Panc1 (cell line): ENCODE data around the gene KLHL12. TPM values are rescaled to one million over a fixed set of nuclear protein-coding genes. Genes with fewer than 3 reads are reported as not detected.
"Not testable (repeated sequence)": the region's sequence is repeated elsewhere in the genome, so short reads cannot be mapped to it uniquely, and the experiment has no call there.

Experiments
- ATAC-seq: fragments of 200-7000 bp; cut with Tn5 transposase; 2 replicates; pipeline ENCODE4 v1.9.1; 2020; ENCODE audit warnings: mild to moderate bottlenecking, moderate library complexity
- BruUV-seq: library from RNA; stranded (reverse); fragments of 400-500 nt; replicated peaks from 2 replicates; lab custom pipeline; 2021; lab: Mats Ljungman, UMichigan
- CTCF ChIA-PET: fragments of 300-600 bp; sonication (Branson Sonifier 250); formaldehyde crosslinking; loops from one replicate; lab custom pipeline; 2022; ENCODE audit warnings: antibody characterized with exemption; lab: Charles Lee
- POLR2A ChIA-PET: fragments of 300-600 bp; sonication (Branson Sonifier 250); formaldehyde crosslinking; loops from one replicate; lab custom pipeline; 2022; ENCODE audit warnings: antibody characterized with exemption; lab: Charles Lee
- DNase-seq: peaks from one replicate; pipeline ENCODE4 v3.0.0-alpha.2; 2010; ENCODE audit warnings: low read depth, low spot score
- H3K27ac ChIP-seq: 2 replicates; pipeline ENCODE4 v1.5.1; 2011; ENCODE audit warnings: mild to moderate bottlenecking, low read length, inconsistent platforms
- H3K27me3 ChIP-seq: fragments of 200-500 bp; sonication (Bioruptor generic); 2 replicates; pipeline ENCODE4 v1.6.0; 2014; ENCODE audit warnings: low read length, inconsistent platforms; ENCODE audit not compliant: control insufficient read depth, insufficient read depth
- H3K36me3 ChIP-seq: fragments of 200-500 bp; sonication (Bioruptor generic); 2 replicates; pipeline ENCODE4 v1.5.1; 2014; ENCODE audit warnings: inconsistent platforms, mild to moderate bottlenecking, low read length, moderate library complexity; ENCODE audit not compliant: control insufficient read depth, insufficient read depth
- H3K4me1 ChIP-seq: 2 replicates; pipeline ENCODE4 v1.5.1; 2011; ENCODE audit warnings: inconsistent platforms, mild to moderate bottlenecking, low read length, moderate library complexity; ENCODE audit not compliant: control insufficient read depth, insufficient read depth
- H3K4me3 ChIP-seq, 2 experiments: 2 replicates each; pipeline ENCODE4 v1.5.1; 2011 to 2012; ENCODE audit warnings: low read depth in 2 of 2, low read length in 2 of 2, mild to moderate bottlenecking in 2 of 2, inconsistent platforms in 1 of 2, moderate library complexity in 1 of 2
- H3K9me3 ChIP-seq: fragments of 200-500 bp; sonication (Bioruptor generic); 2 replicates; pipeline ENCODE4 v1.5.1; 2014; ENCODE audit warnings: low read depth, mild to moderate bottlenecking, inconsistent platforms, low read length, moderate library complexity; ENCODE audit not compliant: control insufficient read depth, insufficient read depth
- CTCF ChIP-seq: fragments of 450-650 bp; IDR thresholded peaks from 2 replicates; pipeline ENCODE4 v1.5.1; 2017; ENCODE audit warnings: mild to moderate bottlenecking
- POLR2AphosphoS5 ChIP-seq: IDR thresholded peaks from 2 replicates; pipeline ENCODE4 v1.6.1; 2012; ENCODE audit warnings: mild to moderate bottlenecking, low read depth, low read length, moderate library complexity
- REST ChIP-seq, 2 experiments: IDR thresholded peaks; 2 replicates each; pipeline ENCODE4 v1.6.1; 2011 to 2012; ENCODE audit warnings: low read depth in 2 of 2, control low read depth in 1 of 2, low read length in 1 of 2, mild to moderate bottlenecking in 1 of 2, moderate library complexity in 1 of 2; ENCODE audit not compliant: insufficient read depth in 1 of 2
- SIN3A ChIP-seq: IDR thresholded peaks from 2 replicates; pipeline ENCODE4 v1.6.1; 2012; ENCODE audit warnings: low read depth, mild to moderate bottlenecking, low read length, moderate library complexity, borderline replicate concordance; ENCODE audit not compliant: insufficient read depth
- TCF7L2 ChIP-seq: IDR thresholded peaks from 2 replicates; pipeline ENCODE4 v1.6.1; 2011; ENCODE audit warnings: mild to moderate bottlenecking, low read depth, low read length, inconsistent platforms
- in situ Hi-C: cut with HindIII; loops from 2 replicates; pipeline ENCODE4 v1.10.0; 2016; ENCODE audit warnings: low sequenced_read_pairs, low pct_unique_long_range_greater_than_20kb
- intact Hi-C: fragments of 100-400 bp; cut with micrococcal nuclease; formaldehyde crosslinking; loops from one replicate; pipeline ENCODE4 v1.10.0; 2022; ENCODE audit not compliant: unreplicated experiment
- total RNA-seq: library from RNA; stranded (reverse); gene quantifications from one replicate; pipeline ENCODE4 v1.2.1, GENCODE V29; 2021; ENCODE audit not compliant: unreplicated experiment

The KLHL12 gene
- total RNA-seq, 1 experiment from 2014 or later, result 37.8 TPM

DNA sequence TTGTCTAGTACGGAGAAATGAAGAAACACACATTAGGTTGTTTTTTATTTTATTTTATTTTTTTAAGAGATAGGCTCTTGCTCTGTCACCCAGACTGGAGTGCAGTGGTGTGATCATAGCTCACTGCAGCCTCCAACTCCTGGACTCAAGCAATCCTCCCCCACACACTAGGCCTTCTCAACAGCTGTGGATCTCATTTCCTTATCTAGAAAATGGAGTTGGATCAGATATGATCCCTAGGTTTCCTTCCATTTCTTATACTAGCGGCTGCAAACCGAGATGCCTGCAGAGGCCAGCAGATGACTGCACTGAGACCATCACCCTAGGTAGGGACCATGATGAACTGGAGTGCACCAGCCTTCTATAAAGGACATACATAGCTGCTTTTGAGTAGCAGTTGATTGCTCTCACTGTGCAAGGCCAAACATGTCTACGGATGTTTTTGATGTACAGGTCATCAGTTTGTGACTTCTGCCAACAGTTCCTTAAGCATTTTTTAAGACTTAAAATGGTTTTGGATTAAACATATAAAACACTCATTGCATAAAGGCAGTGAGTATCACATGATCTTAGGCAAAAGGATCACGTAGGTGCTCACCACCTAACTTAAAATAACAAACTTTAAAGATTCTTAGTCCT lies 11.4 kb upstream of the KLHL12 start:
- Histone ChIP-seq H3K27me3 (no peaks in the 10 kb centered on the region; the same call in 1 of the 2 replicates), H3K9me3 (no peaks in the 10 kb centered on the region), H3K4me3 (no peak overlapping the region), H3K27ac (no peak overlapping the region), H3K4me1 (no peaks in the 10 kb centered on the region), H3K36me3 (peaks cover 14% of the 10 kb centered on the region)
- DNase-seq (no peak), ATAC-seq (no peak; the same call in 1 of the 2 replicates)
- ChIA-PET POLR2A (no interaction called here), CTCF (no interaction called here)
- intact Hi-C loops (no loop called here), in situ Hi-C loops (no loop called here)
- BruUV-seq, result no TSS peak
- TF ChIP-seq REST (IDR thresholded peaks at IDR 0.05; ENCODE audit: insufficient read depth in 1 of 2, low read depth in 2 of 2, low read length in 1 of 2), result no peak
- no peak for TF ChIP-seq POLR2AphosphoS5
- TF ChIP-seq CTCF, result no peak
- TF ChIP-seq TCF7L2, result no peak

GRCh38 chr1:202936409-202936808 lies 9.4 kb upstream of the KLHL12 start:
- POLR2A ChIA-PET, H3K36me3 ChIP-seq, in situ Hi-C loops, BruUV-seq, H3K27me3 ChIP-seq, H3K27ac ChIP-seq, CTCF ChIA-PET, DNase-seq, H3K4me3 ChIP-seq, intact Hi-C loops, H3K9me3 ChIP-seq, ATAC-seq, H3K4me1 ChIP-seq: not testable (repeated sequence)

- Histone ChIP-seq H3K9me3 (no peaks in the 10 kb centered on the region), H3K36me3 (no peaks in the 10 kb centered on the region), H3K27ac (no peak overlapping the region), H3K27me3 (no peaks in the 10 kb centered on the region; the same call in 1 of the 2 replicates), H3K4me1 (no peaks in the 10 kb centered on the region), H3K4me3 (no peak overlapping the region)
- in situ Hi-C loops (no loop called here), intact Hi-C loops (no loop called here)
- ChIA-PET CTCF (no interaction called here), POLR2A (no interaction called here)
- TF ChIP-seq POLR2AphosphoS5 (no peak), SIN3A (no peak), CTCF (no peak), REST (IDR thresholded peaks at IDR 0.05; ENCODE audit: insufficient read depth in 1 of 2, low read depth in 2 of 2, low read length in 1 of 2) (no peak), TCF7L2 (no peak)
- DNase-seq (no peak), ATAC-seq (no peak)
- BruUV-seq, result no TSS peak
Measured at GRCh38 chr1:202935844-202936243, 8.8 kb upstream of the KLHL12 start.
